ENCODE results near the gene APOA5. TPM values are rescaled to one million over a fixed set of nuclear protein-coding genes. Genes with fewer than 3 reads are reported as not detected.
"Not testable (repeated sequence)": the region's sequence is repeated elsewhere in the genome, so short reads cannot be mapped to it uniquely, and the experiment has no call there.

APOA5 gene
- polyA plus RNA-seq, 1 donor from 2014 or later = not detected

DNA sequence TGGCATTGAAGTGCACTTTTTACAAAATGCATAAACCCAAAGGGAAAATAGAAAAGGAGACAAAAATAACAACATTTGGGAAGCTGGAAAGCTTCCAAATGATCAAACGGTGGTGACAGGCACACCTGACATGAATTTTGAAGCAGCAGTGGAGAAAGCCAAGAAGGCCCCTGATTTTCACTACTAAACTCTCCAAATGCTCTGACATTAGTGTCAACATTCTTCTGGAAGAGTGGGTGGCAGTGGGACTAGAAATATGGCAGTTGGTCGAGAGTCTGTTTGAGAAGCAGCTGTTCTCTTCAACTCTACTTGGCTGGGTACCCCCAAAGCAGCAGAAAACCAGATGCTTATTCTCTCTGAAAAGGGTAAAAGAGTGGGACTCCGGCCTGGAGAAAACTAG is 12.3 kb upstream of the APOA5 start:
- H3K27ac ChIP-seq (ENCODE audit: low read length) = no peak overlapping the region
- H3K27me3 ChIP-seq (ENCODE audit: insufficient read depth, low read depth, low read length) = no peaks in the 10 kb centered on the region
- TF ChIP-seq RAD21 (conservative IDR thresholded peaks at IDR 0.05) (no peak), TAF1 (IDR thresholded peaks at IDR 0.05; ENCODE audit: low read depth) (no peak), SMC3 (conservative IDR thresholded peaks at IDR 0.05; ENCODE audit: poor library complexity) (no peak), EZH2 (IDR thresholded peaks at IDR 0.05; ENCODE audit: borderline replicate concordance, insufficient read depth, low read length, poor library complexity, severe bottlenecking) (no peak), EP300 (conservative IDR thresholded peaks at IDR 0.05; ENCODE audit: poor library complexity, severe bottlenecking) (no peak), POLR2AphosphoS5 (IDR thresholded peaks at IDR 0.05) (no peak), MXI1 (conservative IDR thresholded peaks at IDR 0.05; ENCODE audit: poor library complexity, severe bottlenecking) (no peak)
- TF ChIP-seq, protein P1, sequence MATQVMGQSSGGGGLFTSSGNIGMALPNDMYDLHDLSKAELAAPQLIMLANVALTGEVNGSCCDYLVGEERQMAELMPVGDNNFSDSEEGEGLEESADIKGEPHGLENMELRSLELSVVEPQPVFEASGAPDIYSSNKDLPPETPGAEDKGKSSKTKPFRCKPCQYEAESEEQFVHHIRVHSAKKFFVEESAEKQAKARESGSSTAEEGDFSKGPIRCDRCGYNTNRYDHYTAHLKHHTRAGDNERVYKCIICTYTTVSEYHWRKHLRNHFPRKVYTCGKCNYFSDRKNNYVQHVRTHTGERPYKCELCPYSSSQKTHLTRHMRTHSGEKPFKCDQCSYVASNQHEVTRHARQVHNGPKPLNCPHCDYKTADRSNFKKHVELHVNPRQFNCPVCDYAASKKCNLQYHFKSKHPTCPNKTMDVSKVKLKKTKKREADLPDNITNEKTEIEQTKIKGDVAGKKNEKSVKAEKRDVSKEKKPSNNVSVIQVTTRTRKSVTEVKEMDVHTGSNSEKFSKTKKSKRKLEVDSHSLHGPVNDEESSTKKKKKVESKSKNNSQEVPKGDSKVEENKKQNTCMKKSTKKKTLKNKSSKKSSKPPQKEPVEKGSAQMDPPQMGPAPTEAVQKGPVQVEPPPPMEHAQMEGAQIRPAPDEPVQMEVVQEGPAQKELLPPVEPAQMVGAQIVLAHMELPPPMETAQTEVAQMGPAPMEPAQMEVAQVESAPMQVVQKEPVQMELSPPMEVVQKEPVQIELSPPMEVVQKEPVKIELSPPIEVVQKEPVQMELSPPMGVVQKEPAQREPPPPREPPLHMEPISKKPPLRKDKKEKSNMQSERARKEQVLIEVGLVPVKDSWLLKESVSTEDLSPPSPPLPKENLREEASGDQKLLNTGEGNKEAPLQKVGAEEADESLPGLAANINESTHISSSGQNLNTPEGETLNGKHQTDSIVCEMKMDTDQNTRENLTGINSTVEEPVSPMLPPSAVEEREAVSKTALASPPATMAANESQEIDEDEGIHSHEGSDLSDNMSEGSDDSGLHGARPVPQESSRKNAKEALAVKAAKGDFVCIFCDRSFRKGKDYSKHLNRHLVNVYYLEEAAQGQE (IDR thresholded peaks at IDR 0.05; ENCODE audit: borderline replicate concordance) = no peak
- TF ChIP-seq, protein P2, sequence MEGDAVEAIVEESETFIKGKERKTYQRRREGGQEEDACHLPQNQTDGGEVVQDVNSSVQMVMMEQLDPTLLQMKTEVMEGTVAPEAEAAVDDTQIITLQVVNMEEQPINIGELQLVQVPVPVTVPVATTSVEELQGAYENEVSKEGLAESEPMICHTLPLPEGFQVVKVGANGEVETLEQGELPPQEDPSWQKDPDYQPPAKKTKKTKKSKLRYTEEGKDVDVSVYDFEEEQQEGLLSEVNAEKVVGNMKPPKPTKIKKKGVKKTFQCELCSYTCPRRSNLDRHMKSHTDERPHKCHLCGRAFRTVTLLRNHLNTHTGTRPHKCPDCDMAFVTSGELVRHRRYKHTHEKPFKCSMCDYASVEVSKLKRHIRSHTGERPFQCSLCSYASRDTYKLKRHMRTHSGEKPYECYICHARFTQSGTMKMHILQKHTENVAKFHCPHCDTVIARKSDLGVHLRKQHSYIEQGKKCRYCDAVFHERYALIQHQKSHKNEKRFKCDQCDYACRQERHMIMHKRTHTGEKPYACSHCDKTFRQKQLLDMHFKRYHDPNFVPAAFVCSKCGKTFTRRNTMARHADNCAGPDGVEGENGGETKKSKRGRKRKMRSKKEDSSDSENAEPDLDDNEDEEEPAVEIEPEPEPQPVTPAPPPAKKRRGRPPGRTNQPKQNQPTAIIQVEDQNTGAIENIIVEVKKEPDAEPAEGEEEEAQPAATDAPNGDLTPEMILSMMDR (IDR thresholded peaks at IDR 0.05; ENCODE audit: poor library complexity, severe bottlenecking) = no peak
- H3K4me3 ChIP-seq (ENCODE audit: low read length) = no peak overlapping the region
- no peak overlapping the region for H3K4me2 ChIP-seq (ENCODE audit: low read length)
- H2AFZ ChIP-seq (ENCODE audit: low read depth, low read length) = no peak overlapping the region
- no peaks in the 10 kb centered on the region for H4K20me1 ChIP-seq (ENCODE audit: insufficient read depth)
- no peaks in the 10 kb centered on the region for H3F3A ChIP-seq (ENCODE audit: insufficient read depth, low read length, poor library complexity, severe bottlenecking)
- no peaks in the 10 kb centered on the region for H3K9me2 ChIP-seq (ENCODE audit: insufficient read depth, low read length)
- H3K9me3 ChIP-seq (ENCODE audit: low read length) = no peaks in the 10 kb centered on the region
- H3K79me2 ChIP-seq (replicated peaks; ENCODE audit: insufficient read depth, low read length) = no peaks in the 10 kb centered on the region
- H3K36me3 ChIP-seq (ENCODE audit: insufficient read depth, low read length) = no peaks in the 10 kb centered on the region
- H3K9ac ChIP-seq (ENCODE audit: low read length) = no peak overlapping the region

- H3K27ac ChIP-seq (ENCODE audit: low read length); H3K9me3 ChIP-seq (ENCODE audit: low read length); H3K9ac ChIP-seq (ENCODE audit: low read length); H2AFZ ChIP-seq (ENCODE audit: low read depth, low read length); H3F3A ChIP-seq (ENCODE audit: insufficient read depth, low read length, poor library complexity, severe bottlenecking); H3K27me3 ChIP-seq (ENCODE audit: insufficient read depth, low read depth, low read length); H3K9me2 ChIP-seq (ENCODE audit: insufficient read depth, low read length); H3K79me2 ChIP-seq (replicated peaks; ENCODE audit: insufficient read depth, low read length); H3K4me3 ChIP-seq (ENCODE audit: low read length); H3K4me2 ChIP-seq (ENCODE audit: low read length); H3K36me3 ChIP-seq (ENCODE audit: insufficient read depth, low read length); H4K20me1 ChIP-seq (ENCODE audit: insufficient read depth): not testable (repeated sequence)
Observed at GRCh38 chr11:116801662-116802061, 10.0 kb upstream of the APOA5 start.

- no peak overlapping the region for H3K4me3 ChIP-seq (ENCODE audit: low read length)
- H3K9me2 ChIP-seq (ENCODE audit: insufficient read depth, low read length) = no peaks in the 10 kb centered on the region
- H3K4me2 ChIP-seq (ENCODE audit: low read length) = no peak overlapping the region
- H3F3A ChIP-seq (ENCODE audit: insufficient read depth, low read length, poor library complexity, severe bottlenecking) = no peaks in the 10 kb centered on the region
- no peaks in the 10 kb centered on the region for H3K36me3 ChIP-seq (ENCODE audit: insufficient read depth, low read length)
- no peak overlapping the region for H3K27ac ChIP-seq (ENCODE audit: low read length)
- H4K20me1 ChIP-seq (ENCODE audit: insufficient read depth) = no peaks in the 10 kb centered on the region
- H3K9ac ChIP-seq (ENCODE audit: low read length) = no peak overlapping the region
- TF ChIP-seq EP300 (conservative IDR thresholded peaks at IDR 0.05; ENCODE audit: poor library complexity, severe bottlenecking) (no peak), TAF1 (IDR thresholded peaks at IDR 0.05; ENCODE audit: low read depth) (no peak), RAD21 (conservative IDR thresholded peaks at IDR 0.05) (no peak), POLR2AphosphoS5 (IDR thresholded peaks at IDR 0.05) (no peak), MXI1 (conservative IDR thresholded peaks at IDR 0.05; ENCODE audit: poor library complexity, severe bottlenecking) (no peak), SMC3 (conservative IDR thresholded peaks at IDR 0.05; ENCODE audit: poor library complexity) (no peak), EZH2 (IDR thresholded peaks at IDR 0.05; ENCODE audit: borderline replicate concordance, insufficient read depth, low read length, poor library complexity, severe bottlenecking) (no peak)
- TF ChIP-seq, protein P1 (IDR thresholded peaks at IDR 0.05; ENCODE audit: borderline replicate concordance) = no peak
- TF ChIP-seq, protein P2 (IDR thresholded peaks at IDR 0.05; ENCODE audit: poor library complexity, severe bottlenecking) = no peak
- no peak overlapping the region for H2AFZ ChIP-seq (ENCODE audit: low read depth, low read length)
- H3K27me3 ChIP-seq (ENCODE audit: insufficient read depth, low read depth, low read length) = no peaks in the 10 kb centered on the region
- no peaks in the 10 kb centered on the region for H3K9me3 ChIP-seq (ENCODE audit: low read length)
- no peaks in the 10 kb centered on the region for H3K79me2 ChIP-seq (replicated peaks; ENCODE audit: insufficient read depth, low read length)
Observed at GRCh38 chr11:116800610-116801009, 8.9 kb upstream of the APOA5 start.
